ENCODE data around the gene CD22. TPM values are rescaled to one million over a fixed set of nuclear protein-coding genes. Genes with fewer than 3 reads are reported as not detected.

Gene CD22
- 100 to 1,000 TPM; 251 to 446 (median 339) TPM for total RNA-seq
- 100 to 1,000 TPM; 292 to 445 (median 394) TPM for polyA plus RNA-seq
- long read RNA-seq, donor 1, partial matches to known transcripts: 0 of 2 reads
- long read RNA-seq, donor 1, other reads (novel, unspliced or antisense): 0 of 2 reads
- long read RNA-seq, donor 2, partial matches to known transcripts: 6 of 7 reads
- long read RNA-seq, donor 2, other reads (novel, unspliced or antisense): 0 of 7 reads

- Histone ChIP-seq H3K27me3 (replicated peaks in 1 of 7) (peaks cover 0 to 13% (median 0%) of the 10 kb centered on the region in 7 donors), H3K36me3 (peaks cover 0 to 7% (median 0%) of the 10 kb centered on the region in 6 donors), H3K4me1 (peaks cover 0 to 66% (median 25%) of the 10 kb centered on the region in 6 donors), H3K27ac (peak within 1 kb of the TSS; percentile 17 to 90 (median 82)), H3K9me3 (no peaks in the 10 kb centered on the region), H3K4me3 (peak within 1 kb of the TSS; percentile 29 to 77 (median 48))
- WGBS, 5 donors: 22 to 51% (median 34%) methylated on average over 12 of the region's 12 CpGs
- TF ChIP-seq CTCF (IDR thresholded peaks at IDR 0.05 in 8 of 11, conservative IDR thresholded peaks at IDR 0.05 in 3 of 11) (no peak), POLR2A (IDR thresholded peaks at IDR 0.05) (peak in 2 of 3 donors; percentile 80 to 90), POLR2AphosphoS5 (IDR thresholded peaks at IDR 0.05) (peak in 2 of 3 donors; percentile 75 to 98)
- DNase-seq: peak; percentile 87
- intact Hi-C loops (cut with DNase I; ENCODE audit: low total_unique reads): no loop called here
These were observed at the start of gene CD22 for GRCh38 chr19:35328851-35329285. CD22 (plus strand) TSS chr19:35329187; CDS start chr19:35332041, 2,854 bp downstream.

GRCh38 chr19:35279374-35279773 is 49.6 kb upstream of the CD22 start:
- no peak for DNase-seq
- Histone ChIP-seq H3K36me3 (peaks cover 3 to 59% (median 49%) of the 10 kb centered on the region in 6 donors), H3K4me1 (peaks cover 5 to 64% (median 32%) of the 10 kb centered on the region in 6 donors), H3K27ac (no peak overlapping the region), H3K27me3 (replicated peaks in 1 of 7) (peaks cover 0 to 14% (median 0%) of the 10 kb centered on the region in 7 donors), H3K9me3 (no peaks in the 10 kb centered on the region), H3K4me3 (no peak overlapping the region)
- intact Hi-C loops (cut with DNase I; ENCODE audit: low total_unique reads): loop anchor here (10.0 kb wide), 1 partner anchor 55 kb away; no protein-coding TSS in a partner anchor
- no peak for TF ChIP-seq POLR2A (IDR thresholded peaks at IDR 0.05)
- no peak for TF ChIP-seq CTCF (IDR thresholded peaks at IDR 0.05 in 8 of 11, conservative IDR thresholded peaks at IDR 0.05 in 3 of 11)
- TF ChIP-seq POLR2AphosphoS5 (IDR thresholded peaks at IDR 0.05): no peak
- WGBS, 5 donors: 80 to 87% (median 84%) methylated on average over 11 of the region's 11 CpGs

- no peak for DNase-seq
These were observed 48.8 kb upstream of the CD22 start for GRCh38 chr19:35279985-35280821.

More at GRCh38 chr19:35279985-35280821, 48.8 kb upstream of the CD22 start:
- H3K4me3 ChIP-seq: no peak overlapping the region
- intact Hi-C loops (cut with DNase I; ENCODE audit: low total_unique reads): loop anchor here (10.0 kb wide), 1 partner anchor 55 kb away; no protein-coding TSS in a partner anchor
- H3K36me3 ChIP-seq: peaks cover 3 to 50% (median 42%) of the 10 kb centered on the region in 6 donors
- H3K27me3 ChIP-seq (replicated peaks in 1 of 7): peaks cover 0 to 14% (median 0%) of the 10 kb centered on the region in 7 donors
- WGBS, 5 donors: 55 to 70% (median 66%) methylated on average over 9 to 12 of the region's 12 CpGs
- H3K27ac ChIP-seq: peak overlapping the region in 1 of 8 donors; percentile 45
- TF ChIP-seq CTCF (IDR thresholded peaks at IDR 0.05 in 8 of 11, conservative IDR thresholded peaks at IDR 0.05 in 3 of 11) (no peak), POLR2AphosphoS5 (IDR thresholded peaks at IDR 0.05) (peak in 2 of 3 donors; percentile 53 to 80)
- no peaks in the 10 kb centered on the region for H3K9me3 ChIP-seq
- H3K4me1 ChIP-seq: peaks cover 5 to 59% (median 32%) of the 10 kb centered on the region in 6 donors
